ENCODE measurements around the gene SUMO2. TPM values are rescaled to one million over a fixed set of nuclear protein-coding genes. Genes with fewer than 3 reads are reported as not detected.
"Not testable (repeated sequence)": the region's sequence is repeated elsewhere in the genome, so short reads cannot be mapped to it uniquely, and the experiment has no call there.

SUMO2 gene
- total RNA-seq, 1 donor from 2014 or later = 602 TPM

GRCh38 chr17:75207760-75208159 is 25.0 kb upstream of the SUMO2 start:
- Mint-ChIP-seq H3K27me3 (no peaks in the 10 kb centered on the region), H3K27ac (no peak overlapping the region), H3K4me3 (peak overlapping the region; percentile 65)

GRCh38 chr17:75207050-75207407 is 24.3 kb upstream of the SUMO2 start:
- not testable (repeated sequence) for H3K4me1 Mint-ChIP-seq (ENCODE audit: unreplicated experiment); DNase-seq (ENCODE audit: extremely low spot score, unreplicated experiment); H3K9me3 Mint-ChIP-seq; H3K27me3 Mint-ChIP-seq
- H3K36me3 Mint-ChIP-seq = peaks cover 10% of the 10 kb centered on the region
- H3K27ac Mint-ChIP-seq = peak overlapping the region; percentile 99
- peak overlapping the region; percentile 96 for H3K4me3 Mint-ChIP-seq

More at GRCh38 chr17:75207760-75208159, 25.0 kb upstream of the SUMO2 start:
- DNase-seq (ENCODE audit: extremely low spot score, unreplicated experiment) = no peak
- TF ChIP-seq CTCF (conservative IDR thresholded peaks at IDR 0.05) = no peak
- H3K36me3 Mint-ChIP-seq = peaks cover 10% of the 10 kb centered on the region
- H3K4me1 Mint-ChIP-seq (ENCODE audit: unreplicated experiment) = peaks cover 7% of the 10 kb centered on the region
- H3K9me3 Mint-ChIP-seq = no peaks in the 10 kb centered on the region

DNA sequence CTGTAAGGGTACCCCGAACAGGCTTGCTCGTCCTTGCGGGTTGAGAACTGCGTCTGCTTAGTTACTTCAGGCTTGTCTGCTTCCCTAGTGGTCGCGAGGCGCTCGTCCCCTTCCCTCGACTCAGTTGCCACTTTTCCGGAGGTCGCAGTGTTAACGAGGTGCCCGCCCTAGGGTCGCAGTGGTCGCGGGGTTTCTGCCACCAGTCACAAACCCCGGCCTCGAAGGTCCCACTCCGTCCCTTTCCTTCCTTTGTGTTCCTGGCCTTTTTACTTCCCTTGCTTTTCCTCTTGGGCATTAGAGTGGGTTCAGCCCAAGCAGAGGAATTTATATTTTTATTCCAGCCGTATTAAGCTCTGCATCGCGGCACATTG is 23.0 kb upstream of the SUMO2 start:
- no peak for DNase-seq (ENCODE audit: extremely low spot score, unreplicated experiment)
- peaks cover 12% of the 10 kb centered on the region for H3K4me1 Mint-ChIP-seq (ENCODE audit: unreplicated experiment)
- H3K27me3 Mint-ChIP-seq = no peaks in the 10 kb centered on the region
- peak overlapping the region; percentile 96 for H3K4me3 Mint-ChIP-seq
- H3K9me3 Mint-ChIP-seq = no peaks in the 10 kb centered on the region
- H3K36me3 Mint-ChIP-seq = peaks cover 6% of the 10 kb centered on the region
- peak overlapping the region; percentile 99 for H3K27ac Mint-ChIP-seq
- peak; percentile 56 for TF ChIP-seq CTCF (conservative IDR thresholded peaks at IDR 0.05)

DNA sequence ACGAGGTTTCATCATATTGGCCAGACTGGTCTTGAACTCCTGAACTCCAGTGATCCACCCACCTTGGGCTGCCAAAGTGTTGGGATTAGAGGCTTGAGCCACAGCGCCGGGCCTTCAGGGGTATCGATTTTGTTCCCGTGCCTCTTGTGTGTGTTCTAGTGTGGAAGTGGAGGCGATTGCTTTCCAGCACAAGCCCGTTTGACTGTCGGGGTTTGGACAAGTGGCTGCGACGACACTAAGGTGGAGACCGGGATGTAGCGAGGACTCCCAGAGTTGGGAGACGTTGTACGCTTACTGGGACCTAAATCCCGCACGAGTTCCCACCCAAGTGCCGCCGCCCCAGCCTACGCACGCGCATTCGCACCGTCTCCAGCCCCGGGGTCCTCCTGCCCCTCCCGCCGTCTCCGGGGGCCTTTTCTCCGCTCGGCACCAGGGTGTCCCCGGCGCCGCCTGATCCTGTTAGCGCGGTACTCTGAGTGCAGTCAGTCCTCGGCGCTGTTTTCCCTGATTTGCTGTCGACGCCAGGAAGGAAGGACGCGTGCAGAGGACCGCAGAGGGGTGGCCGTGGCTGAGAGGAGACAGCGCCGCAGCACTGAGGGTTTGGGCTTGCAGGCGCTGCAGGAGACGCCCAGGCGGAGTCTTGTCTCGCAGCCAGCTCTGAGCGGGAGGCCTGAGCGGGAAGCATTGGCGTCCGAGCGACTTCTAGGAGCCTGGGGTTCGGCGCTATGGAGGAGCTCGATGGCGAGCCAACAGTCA is 22.5 kb upstream of the SUMO2 start, which contains the start of gene NUP85:
TSS of gene NUP85 (plus strand) at position 643 of the 756 bp plus-strand sequence. CDS start at position 726, 83 bp downstream.
- H3K27ac Mint-ChIP-seq = peak within 1 kb of the TSS; percentile 99
- peaks cover 5% of the 10 kb centered on the region for H3K36me3 Mint-ChIP-seq
- no peaks in the 10 kb centered on the region for H3K27me3 Mint-ChIP-seq
- H3K9me3 Mint-ChIP-seq = no peaks in the 10 kb centered on the region
- peak within 1 kb of the TSS; percentile 96 for H3K4me3 Mint-ChIP-seq
- peak; percentile 96 for DNase-seq (ENCODE audit: extremely low spot score, unreplicated experiment)
- no peak for TF ChIP-seq CTCF (conservative IDR thresholded peaks at IDR 0.05)
- H3K4me1 Mint-ChIP-seq (ENCODE audit: unreplicated experiment) = peaks cover 12% of the 10 kb centered on the region

DNA sequence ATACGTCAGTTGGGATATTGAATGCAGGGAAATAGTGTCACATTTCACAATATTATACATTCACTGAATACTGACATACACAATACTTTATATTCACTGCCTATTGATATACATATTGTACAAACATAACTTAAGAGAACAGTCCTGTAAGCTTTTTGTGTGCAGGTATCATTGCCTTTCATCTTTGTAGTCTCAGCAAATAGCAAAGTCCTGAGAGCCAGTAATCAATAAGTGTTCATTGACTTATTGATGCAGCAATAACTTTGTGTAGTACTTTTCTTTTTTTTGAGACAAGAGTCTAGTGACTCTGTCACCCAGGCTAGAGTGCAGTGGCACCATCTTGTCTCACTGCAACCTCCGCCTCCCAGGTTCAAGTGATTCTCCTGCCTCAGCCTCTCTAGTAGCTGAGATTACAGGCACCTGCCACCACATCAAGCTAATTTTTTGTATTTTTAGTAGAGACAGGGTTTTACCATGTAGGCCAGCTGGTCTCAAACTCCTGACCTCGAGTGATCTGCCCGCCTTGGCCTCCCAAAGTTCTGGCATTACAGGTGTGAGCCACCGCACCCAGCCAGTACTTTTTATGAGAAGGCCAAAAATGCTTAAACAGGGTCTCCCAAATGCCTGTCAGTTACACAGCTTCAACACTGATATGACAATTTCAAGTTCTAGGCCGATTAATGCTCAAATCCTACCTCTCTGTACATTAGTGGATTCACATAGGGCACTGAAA is 17.3 kb upstream of the SUMO2 start:
- no peak for DNase-seq (ENCODE audit: extremely low spot score, unreplicated experiment)
- Mint-ChIP-seq H3K36me3 (no peaks in the 10 kb centered on the region), H3K4me3 (no peak overlapping the region), H3K9me3 (no peaks in the 10 kb centered on the region), H3K27ac (no peak overlapping the region), H3K27me3 (peaks cover 3% of the 10 kb centered on the region), H3K4me1 (ENCODE audit: unreplicated experiment) (peaks cover 5% of the 10 kb centered on the region)
- TF ChIP-seq CTCF (conservative IDR thresholded peaks at IDR 0.05) = no peak

DNA sequence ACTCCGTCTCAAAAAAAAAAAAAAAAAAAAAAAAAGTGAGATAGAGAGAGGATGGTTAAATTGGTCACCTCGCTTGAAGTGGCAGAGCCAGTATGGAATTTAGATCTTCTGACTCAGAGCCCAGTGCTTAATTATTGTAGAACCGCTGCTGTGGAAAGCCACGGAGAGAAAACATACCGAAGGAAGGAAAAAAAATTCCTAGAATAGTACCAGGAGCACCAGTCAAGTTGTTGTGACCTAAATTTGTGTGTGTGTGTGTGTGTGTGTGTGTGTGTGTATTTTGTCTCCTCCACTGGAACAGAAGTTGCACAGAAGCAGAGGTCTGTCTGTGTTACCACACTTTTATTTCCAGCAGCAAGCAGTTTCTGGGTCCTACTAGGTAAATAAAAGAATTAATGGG is 12.1 kb upstream of the SUMO2 start:
- Mint-ChIP-seq H3K9me3 (no peaks in the 10 kb centered on the region), H3K27ac (no peak overlapping the region), H3K36me3 (no peaks in the 10 kb centered on the region), H3K27me3 (peaks cover 3% of the 10 kb centered on the region), H3K4me3 (no peak overlapping the region), H3K4me1 (ENCODE audit: unreplicated experiment) (no peaks in the 10 kb centered on the region)
- TF ChIP-seq CTCF (conservative IDR thresholded peaks at IDR 0.05) = no peak
- no peak for DNase-seq (ENCODE audit: extremely low spot score, unreplicated experiment)

All from type B pancreatic cell (in vitro differentiated cells).